Hematopoietic multipotent progenitor cell treated with erythropoietin and hydrocortisone succinate and interleukin-3 and kit ligand, for 17 days (in vitro differentiated cells): Measurements from ENCODE around the gene C17orf107.

ENCODE experiments used
- DNase-seq: peaks from one replicate; pipeline ENCODE4 v3.0.0-alpha.2; 2015; ENCODE audit warnings: low spot score

Gene C17orf107

GRCh38 chr17:4877089-4877488, 22.2 kb upstream of the C17orf107 start:
- no peak for DNase-seq

- DNase-seq = no peak
Measured at GRCh38 chr17:4879601-4880000, 19.7 kb upstream of the C17orf107 start.

- no peak for DNase-seq
Measured at GRCh38 chr17:4880857-4881256, 18.5 kb upstream of the C17orf107 start.

- peak; percentile 66 for DNase-seq
Measured at GRCh38 chr17:4881761-4882555, 17.4 kb upstream of the C17orf107 start.

- DNase-seq = no peak
Measured at GRCh38 chr17:4884489-4884888, 14.8 kb upstream of the C17orf107 start.

GRCh38 chr17:4886830-4887229, 12.5 kb upstream of the C17orf107 start:
- DNase-seq = no peak

- no peak for DNase-seq
Measured at GRCh38 chr17:4887581-4887980, 11.8 kb upstream of the C17orf107 start.

- peak; percentile 75 for DNase-seq
Measured at GRCh38 chr17:4891411-4892410, 7.6 kb upstream of the C17orf107 start.

GRCh38 chr17:4892499-4893221, 6.7 kb upstream of the C17orf107 start:
- DNase-seq = no peak

- DNase-seq = no peak
Measured at GRCh38 chr17:4893272-4893671, 6.1 kb upstream of the C17orf107 start.

- no peak for DNase-seq
Measured at GRCh38 chr17:4893721-4894560, 5.4 kb upstream of the C17orf107 start.

GRCh38 chr17:4895121-4895520, 4.2 kb upstream of the C17orf107 start:
- no peak for DNase-seq

- no peak for DNase-seq
Measured at GRCh38 chr17:4895657-4896331, 3.5 kb upstream of the C17orf107 start.

- no peak for DNase-seq
Measured at GRCh38 chr17:4896332-4897197, 2.8 kb upstream of the C17orf107 start.

GRCh38 chr17:4897198-4897687, 2.1 kb upstream of the C17orf107 start:
- DNase-seq = no peak

GRCh38 chr17:4897785-4898184, 1.6 kb upstream of the C17orf107 start:
- DNase-seq = no peak

GRCh38 chr17:4898351-4898750, 985 bp upstream of the C17orf107 start:
- no peak for DNase-seq

GRCh38 chr17:4898927-4899326, 409 bp upstream of the C17orf107 start:
- no peak for DNase-seq
